GM18873 (cell line): Measurements from ENCODE around the gene ZNF585A.

Experiments used
- ATAC-seq: cut with Tn5 transposase; IDR thresholded peaks from one replicate; pipeline ENCODE4 v1.9.1; 2021; ENCODE audit warnings: mild to moderate bottlenecking, moderate library complexity, moderate number of reproducible peaks; ENCODE audit not compliant: unreplicated experiment, low FRiP score

ZNF585A gene

DNA sequence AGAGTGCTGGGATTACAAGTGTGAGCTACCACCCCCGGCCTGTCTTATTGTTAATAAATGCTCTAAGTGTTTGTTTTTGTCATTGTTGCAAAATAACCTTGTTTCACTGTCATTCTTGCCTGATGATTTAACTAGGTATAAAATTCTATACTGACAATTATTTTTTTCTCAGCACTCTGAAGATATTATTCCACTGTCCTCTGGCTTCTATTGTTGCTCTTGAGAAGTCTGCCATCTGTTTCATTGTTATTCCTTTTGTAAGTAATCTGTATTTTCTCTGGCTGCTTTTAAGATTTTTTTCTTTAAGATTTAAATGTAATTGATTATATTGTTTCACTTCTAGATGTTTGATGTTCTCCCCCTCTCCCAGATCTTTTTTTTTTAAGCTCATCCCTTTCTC lies 76.6 kb downstream of the ZNF585A start:
- no peak for ATAC-seq
